K562 (cell line): ENCODE data around the gene VENTX. TPM values are rescaled to one million over a fixed set of nuclear protein-coding genes. Genes with fewer than 3 reads are reported as not detected.

Source experiments
- FOXO4 ChIP-seq: fragments of 450-650 bp; formaldehyde crosslinking; IDR thresholded peaks from 2 replicates; pipeline ENCODE4 v1.4.0; 2020; ENCODE audit warnings: mild to moderate bottlenecking, moderate library complexity
- MECOM ChIP-seq: fragments of 250-450 bp; sonication (Bioruptor Pico); IDR thresholded peaks from 2 replicates; pipeline ENCODE4 v1.8.0; 2022; ENCODE audit warnings: inconsistent platforms
- MYBL2 ChIP-seq, 2 experiments: fragments of 450-650 bp in 1 of 2; sonication (generic) in 1 of 2; formaldehyde crosslinking in 1 of 2; IDR thresholded peaks; 2 replicates each; pipeline versions ENCODE4 v1.6.1 to v1.8.1; 2017 to 2022; ENCODE audit warnings: borderline replicate concordance in 1 of 2, inconsistent platforms in 1 of 2, low read depth in 1 of 2, mild to moderate bottlenecking in 1 of 2, missing genetic modification reagents in 1 of 2, moderate library complexity in 1 of 2
- SIN3B ChIP-seq: fragments of 450-650 bp; IDR thresholded peaks from 2 replicates; pipeline ENCODE4 v1.6.1; 2017; ENCODE audit warnings: low read depth, mild to moderate bottlenecking, moderate library complexity
- ZNF347 ChIP-seq: fragments of 450-650 bp; formaldehyde crosslinking; IDR thresholded peaks from 2 replicates; pipeline ENCODE4 v1.4.0; 2020; ENCODE audit warnings: low read depth, mild to moderate bottlenecking, moderate library complexity
- ZNF41 ChIP-seq: fragments of 250-450 bp; sonication (Bioruptor Pico); conservative IDR thresholded peaks from 2 replicates; pipeline ENCODE4 v1.4.0; 2020; ENCODE audit warnings: mild to moderate bottlenecking
- ZNF436 ChIP-seq: fragments of 250-450, 450-650 bp; sonication (Bioruptor Pico); formaldehyde crosslinking; IDR thresholded peaks from 2 replicates; pipeline ENCODE4 v1.7.0; 2020; ENCODE audit warnings: mild to moderate bottlenecking
- polyA plus RNA-seq, 8 experiments: library from polyadenylated mRNA; depleted of rRNA in 4 of 8; stranded (reverse) in 5 of 8; unstranded in 3 of 8; fragments of >200 nt; fragmentation: Nextera tagmentation in 2 of 8; fragmentation: Illumina TruSeq in 1 of 8; extraction: Ambion mirVana in 2 of 8; extraction: Trizol in 1 of 8; gene quantifications; 2 replicates each; pipeline versions ENCODE4 v1.2.1 to v1.2.3, GENCODE V29; 2011 to 2014; ENCODE audit warnings: inconsistent platforms in 1 of 8, missing spikeins in 1 of 8
- total RNA-seq, 7 experiments: library from RNA; depleted of rRNA in 6 of 7; stranded (reverse); fragments of >200 nt in 6 of 7; fragmentation: Illumina TruSeq in 2 of 7; extraction: Trizol in 2 of 7; gene quantifications; 2 replicates each; pipeline versions ENCODE4 v1.2.1 to v1.2.3, GENCODE V29; 2011 to 2021; ENCODE audit warnings: low replicate concordance in 1 of 7
- TF ChIP-seq, protein P1 (sequence below): fragments of 450-650 bp; IDR thresholded peaks from 2 replicates; pipeline ENCODE4 v1.6.1; 2018; ENCODE audit not compliant: partially characterized antibody
- TF ChIP-seq, protein P2 (sequence below): fragments of 250-450 bp; sonication (Bioruptor Pico); IDR thresholded peaks from 2 replicates; pipeline ENCODE4 v1.4.0; 2020

VENTX gene
- total and polyA plus RNA-seq, 9 of the 15 experiments (the other 6 are each of a cell fraction or from before 2014, with no cell fraction given) = 0.07 to 0.70 (median 0.20) TPM; not detected in 1

- TF ChIP-seq, protein P1, sequence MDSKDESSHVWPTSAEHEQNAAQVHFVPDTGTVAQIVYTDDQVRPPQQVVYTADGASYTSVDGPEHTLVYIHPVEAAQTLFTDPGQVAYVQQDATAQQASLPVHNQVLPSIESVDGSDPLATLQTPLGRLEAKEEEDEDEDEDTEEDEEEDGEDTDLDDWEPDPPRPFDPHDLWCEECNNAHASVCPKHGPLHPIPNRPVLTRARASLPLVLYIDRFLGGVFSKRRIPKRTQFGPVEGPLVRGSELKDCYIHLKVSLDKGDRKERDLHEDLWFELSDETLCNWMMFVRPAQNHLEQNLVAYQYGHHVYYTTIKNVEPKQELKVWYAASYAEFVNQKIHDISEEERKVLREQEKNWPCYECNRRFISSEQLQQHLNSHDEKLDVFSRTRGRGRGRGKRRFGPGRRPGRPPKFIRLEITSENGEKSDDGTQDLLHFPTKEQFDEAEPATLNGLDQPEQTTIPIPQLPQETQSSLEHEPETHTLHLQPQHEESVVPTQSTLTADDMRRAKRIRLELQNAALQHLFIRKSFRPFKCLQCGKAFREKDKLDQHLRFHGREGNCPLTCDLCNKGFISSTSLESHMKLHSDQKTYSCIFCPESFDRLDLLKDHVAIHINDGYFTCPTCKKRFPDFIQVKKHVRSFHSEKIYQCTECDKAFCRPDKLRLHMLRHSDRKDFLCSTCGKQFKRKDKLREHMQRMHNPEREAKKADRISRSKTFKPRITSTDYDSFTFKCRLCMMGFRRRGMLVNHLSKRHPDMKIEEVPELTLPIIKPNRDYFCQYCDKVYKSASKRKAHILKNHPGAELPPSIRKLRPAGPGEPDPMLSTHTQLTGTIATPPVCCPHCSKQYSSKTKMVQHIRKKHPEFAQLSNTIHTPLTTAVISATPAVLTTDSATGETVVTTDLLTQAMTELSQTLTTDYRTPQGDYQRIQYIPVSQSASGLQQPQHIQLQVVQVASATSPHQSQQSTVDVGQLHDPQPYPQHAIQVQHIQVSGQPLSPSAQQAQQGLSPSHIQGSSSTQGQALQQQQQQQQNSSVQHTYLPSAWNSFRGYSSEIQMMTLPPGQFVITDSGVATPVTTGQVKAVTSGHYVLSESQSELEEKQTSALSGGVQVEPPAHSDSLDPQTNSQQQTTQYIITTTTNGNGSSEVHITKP = no peak
- TF ChIP-seq, protein P2, sequence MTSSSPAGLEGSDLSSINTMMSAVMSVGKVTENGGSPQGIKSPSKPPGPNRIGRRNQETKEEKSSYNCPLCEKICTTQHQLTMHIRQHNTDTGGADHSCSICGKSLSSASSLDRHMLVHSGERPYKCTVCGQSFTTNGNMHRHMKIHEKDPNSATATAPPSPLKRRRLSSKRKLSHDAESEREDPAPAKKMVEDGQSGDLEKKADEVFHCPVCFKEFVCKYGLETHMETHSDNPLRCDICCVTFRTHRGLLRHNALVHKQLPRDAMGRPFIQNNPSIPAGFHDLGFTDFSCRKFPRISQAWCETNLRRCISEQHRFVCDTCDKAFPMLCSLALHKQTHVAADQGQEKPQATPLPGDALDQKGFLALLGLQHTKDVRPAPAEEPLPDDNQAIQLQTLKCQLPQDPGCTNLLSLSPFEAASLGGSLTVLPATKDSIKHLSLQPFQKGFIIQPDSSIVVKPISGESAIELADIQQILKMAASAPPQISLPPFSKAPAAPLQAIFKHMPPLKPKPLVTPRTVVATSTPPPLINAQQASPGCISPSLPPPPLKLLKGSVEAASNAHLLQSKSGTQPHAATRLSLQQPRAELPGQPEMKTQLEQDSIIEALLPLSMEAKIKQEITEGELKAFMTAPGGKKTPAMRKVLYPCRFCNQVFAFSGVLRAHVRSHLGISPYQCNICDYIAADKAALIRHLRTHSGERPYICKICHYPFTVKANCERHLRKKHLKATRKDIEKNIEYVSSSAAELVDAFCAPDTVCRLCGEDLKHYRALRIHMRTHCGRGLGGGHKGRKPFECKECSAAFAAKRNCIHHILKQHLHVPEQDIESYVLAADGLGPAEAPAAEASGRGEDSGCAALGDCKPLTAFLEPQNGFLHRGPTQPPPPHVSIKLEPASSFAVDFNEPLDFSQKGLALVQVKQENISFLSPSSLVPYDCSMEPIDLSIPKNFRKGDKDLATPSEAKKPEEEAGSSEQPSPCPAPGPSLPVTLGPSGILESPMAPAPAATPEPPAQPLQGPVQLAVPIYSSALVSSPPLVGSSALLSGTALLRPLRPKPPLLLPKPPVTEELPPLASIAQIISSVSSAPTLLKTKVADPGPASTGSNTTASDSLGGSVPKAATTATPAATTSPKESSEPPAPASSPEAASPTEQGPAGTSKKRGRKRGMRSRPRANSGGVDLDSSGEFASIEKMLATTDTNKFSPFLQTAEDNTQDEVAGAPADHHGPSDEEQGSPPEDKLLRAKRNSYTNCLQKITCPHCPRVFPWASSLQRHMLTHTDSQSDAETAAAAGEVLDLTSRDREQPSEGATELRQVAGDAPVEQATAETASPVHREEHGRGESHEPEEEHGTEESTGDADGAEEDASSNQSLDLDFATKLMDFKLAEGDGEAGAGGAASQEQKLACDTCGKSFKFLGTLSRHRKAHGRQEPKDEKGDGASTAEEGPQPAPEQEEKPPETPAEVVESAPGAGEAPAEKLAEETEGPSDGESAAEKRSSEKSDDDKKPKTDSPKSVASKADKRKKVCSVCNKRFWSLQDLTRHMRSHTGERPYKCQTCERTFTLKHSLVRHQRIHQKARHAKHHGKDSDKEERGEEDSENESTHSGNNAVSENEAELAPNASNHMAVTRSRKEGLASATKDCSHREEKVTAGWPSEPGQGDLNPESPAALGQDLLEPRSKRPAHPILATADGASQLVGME = no peak
- TF ChIP-seq MECOM (no peak), ZNF347 (no peak), ZNF41 (CRISPR knock-in tag) (no peak), FOXO4 (CRISPR knock-in tag) (no peak), ZNF436 (CRISPR knock-in tag) (no peak), SIN3B (no peak), MYBL2 (IDR thresholded peaks at IDR 0.05; ENCODE audit: low read depth) (no peak), MYBL2 (CRISPR knock-in tag; IDR thresholded peaks at IDR 0.05; ENCODE audit: borderline replicate concordance) (no peak)
These were observed 5.9 kb downstream of the VENTX start (continued) for GRCh38 chr10:133243593-133243992.
